ENCODE results near the gene DPF1. TPM values are rescaled to one million over a fixed set of nuclear protein-coding genes. Genes with fewer than 3 reads are reported as not detected.

Gene DPF1
- total RNA-seq, 2 experiments from 2014 or later: 0.12 to 0.20 TPM

DNA sequence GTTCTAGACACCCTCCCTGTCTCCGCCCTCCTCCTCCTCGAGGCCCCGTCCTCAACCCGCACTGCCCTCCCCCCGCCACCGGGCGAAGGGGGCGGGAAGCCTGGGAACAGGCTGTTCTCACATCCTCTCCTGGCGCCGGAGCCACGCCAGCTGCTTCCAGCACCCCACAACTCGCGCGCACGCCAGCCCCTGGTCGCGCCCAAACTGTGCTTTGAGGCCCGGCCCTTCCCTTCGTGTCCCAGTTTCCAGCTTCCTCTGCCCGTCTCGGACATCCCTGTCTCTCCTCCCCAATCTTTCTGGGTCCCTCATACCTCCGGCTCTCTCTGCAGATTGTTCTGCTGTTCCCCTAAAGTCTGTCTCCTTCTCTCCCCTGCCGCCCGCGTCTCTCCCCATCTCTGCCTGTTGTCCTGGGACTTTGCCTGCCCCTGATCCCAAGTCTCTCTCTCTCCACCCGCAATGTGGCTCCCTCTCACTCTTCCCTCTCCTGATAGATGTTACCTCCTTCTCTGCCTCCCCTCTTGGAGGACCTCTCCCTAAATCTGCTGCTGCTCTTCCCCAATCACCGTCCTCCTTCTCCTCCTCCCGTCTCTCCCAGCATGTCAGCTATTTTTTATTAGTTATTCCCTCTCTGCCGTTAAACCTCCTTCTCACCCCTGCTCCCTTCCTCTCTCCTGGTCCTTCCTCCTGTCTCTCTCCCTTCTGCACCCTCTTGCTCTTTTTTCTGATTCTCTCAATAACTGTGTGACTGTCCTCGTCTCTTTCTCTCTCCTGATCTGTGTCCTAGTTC, 14.2 kb downstream of the DPF1 start:
- CTCF ChIA-PET: interaction anchor here (1.0 kb wide), 1 partner anchor 293 kb away, joined by 3 read pairs; no protein-coding TSS in a partner anchor
- no peaks in the 10 kb centered on the region for H3K9me3 Mint-ChIP-seq
- no peak overlapping the region for H3K4me3 Mint-ChIP-seq
- H3K36me3 Mint-ChIP-seq (ENCODE audit: low read depth): peaks cover 4% of the 10 kb centered on the region
- no peak overlapping the region for H3K27ac Mint-ChIP-seq
- H3K27me3 Mint-ChIP-seq: peaks cover 50% of the 10 kb centered on the region
- POLR2A ChIA-PET: no interaction called here
- H3K4me1 Mint-ChIP-seq: peaks cover 23% of the 10 kb centered on the region
- DNase-seq: no peak

DNA sequence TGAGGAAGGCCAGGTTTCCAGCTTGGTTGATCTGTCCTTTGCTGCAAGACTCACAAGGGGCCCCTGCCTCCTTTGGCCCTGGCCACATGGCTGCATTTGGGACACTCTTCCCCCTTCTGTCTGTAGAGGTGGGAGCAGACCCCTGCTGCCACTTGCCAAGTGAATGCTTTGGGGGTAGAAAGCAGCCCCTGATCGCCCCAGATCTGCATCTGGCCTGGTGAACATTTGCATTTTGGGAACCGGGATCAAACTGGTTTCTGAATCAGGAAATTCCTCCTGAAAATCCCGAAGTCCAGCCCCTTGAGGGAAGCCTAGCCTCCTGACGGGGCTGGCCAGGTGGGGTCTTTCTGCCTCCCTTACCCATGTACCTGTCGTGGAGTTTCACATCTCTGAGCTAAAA, 14.9 kb downstream of the DPF1 start:
- no peak for DNase-seq
- peaks cover 4% of the 10 kb centered on the region for H3K36me3 Mint-ChIP-seq (ENCODE audit: low read depth)
- no peak overlapping the region for H3K27ac Mint-ChIP-seq
- POLR2A ChIA-PET: no interaction called here
- no peak overlapping the region for H3K4me3 Mint-ChIP-seq
- H3K27me3 Mint-ChIP-seq: peaks cover 45% of the 10 kb centered on the region
- H3K4me1 Mint-ChIP-seq: peaks cover 18% of the 10 kb centered on the region
- CTCF ChIA-PET: interaction anchor here (1.0 kb wide), 1 partner anchor 292 kb away, joined by 3 read pairs; no protein-coding TSS in a partner anchor
- no peaks in the 10 kb centered on the region for H3K9me3 Mint-ChIP-seq

DNA sequence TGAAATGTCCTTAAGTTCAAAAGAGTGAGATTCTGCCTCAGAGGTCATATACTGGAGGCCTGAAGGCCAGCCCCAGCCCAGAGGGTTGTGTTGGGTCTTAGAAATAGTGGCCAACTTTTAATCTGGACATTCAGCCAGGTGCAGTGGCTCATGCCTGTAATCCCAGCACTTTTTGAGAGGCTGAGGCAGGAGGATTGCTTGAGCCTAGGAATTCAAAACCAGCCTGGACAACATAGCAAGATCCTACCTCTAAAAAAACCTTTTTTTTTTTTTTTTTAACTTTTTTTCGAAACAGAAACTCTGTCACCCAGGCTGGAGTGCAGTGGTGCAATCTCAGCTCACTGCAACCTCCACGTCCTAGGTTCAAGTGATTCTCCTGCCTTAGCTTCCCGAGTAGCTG, 15.5 kb downstream of the DPF1 start:
- Mint-ChIP-seq H3K4me3 (no peak overlapping the region), H3K36me3 (ENCODE audit: low read depth) (peaks cover 4% of the 10 kb centered on the region), H3K4me1 (peaks cover 13% of the 10 kb centered on the region), H3K27me3 (peaks cover 40% of the 10 kb centered on the region), H3K9me3 (no peaks in the 10 kb centered on the region), H3K27ac (no peak overlapping the region)
- ChIA-PET POLR2A (no interaction called here), CTCF (no interaction called here)
- DNase-seq: no peak

DNA sequence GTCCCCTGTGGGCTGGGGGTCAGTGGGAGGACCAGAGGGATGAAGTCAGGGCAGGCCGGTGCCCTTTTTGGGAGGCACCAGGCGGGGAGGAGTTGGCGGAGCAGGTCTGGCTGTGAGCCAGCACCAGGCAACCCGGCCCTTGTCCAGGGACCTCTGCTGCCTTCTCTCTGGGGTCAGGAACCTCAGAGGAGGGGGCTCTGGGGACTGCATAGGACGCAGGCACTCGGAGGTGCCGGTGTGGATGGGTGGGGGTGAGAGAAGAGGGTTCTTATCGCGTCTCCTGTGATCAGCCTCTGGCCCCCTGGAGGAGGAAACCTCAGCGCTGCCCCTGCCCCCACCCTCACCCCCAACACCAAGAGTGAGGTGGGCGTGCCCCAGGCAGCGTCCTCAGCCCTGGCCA, 16.5 kb downstream of the DPF1 start:
- Mint-ChIP-seq H3K4me1 (peaks cover 9% of the 10 kb centered on the region), H3K9me3 (no peaks in the 10 kb centered on the region), H3K36me3 (ENCODE audit: low read depth) (peaks cover 4% of the 10 kb centered on the region), H3K27me3 (peaks cover 34% of the 10 kb centered on the region), H3K27ac (no peak overlapping the region), H3K4me3 (no peak overlapping the region)
- POLR2A ChIA-PET: no interaction called here
- CTCF ChIA-PET: no interaction called here
- no peak for DNase-seq

DNA sequence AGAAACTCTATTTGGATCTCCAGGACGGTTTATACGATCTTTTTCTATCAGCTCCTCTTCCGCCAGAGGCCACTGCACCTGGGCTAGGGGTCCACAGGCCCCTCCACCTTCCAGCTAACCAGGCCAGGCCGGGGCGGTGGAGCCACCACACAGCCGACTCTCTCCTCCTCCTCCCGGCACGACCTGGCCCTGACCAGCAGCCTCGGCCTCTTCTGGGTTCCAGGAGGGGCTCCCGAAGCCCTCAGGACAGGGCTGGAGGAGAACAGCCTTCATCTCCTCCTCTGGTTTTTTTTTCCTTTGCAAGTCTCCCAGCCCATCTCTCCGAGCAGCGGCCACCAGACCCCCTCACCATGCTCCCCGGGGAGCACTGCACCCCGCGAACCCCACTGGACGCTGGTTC, 17.1 kb downstream of the DPF1 start:
- Mint-ChIP-seq H3K27ac (no peak overlapping the region), H3K4me1 (peaks cover 9% of the 10 kb centered on the region)
- POLR2A ChIA-PET: no interaction called here

DNA sequence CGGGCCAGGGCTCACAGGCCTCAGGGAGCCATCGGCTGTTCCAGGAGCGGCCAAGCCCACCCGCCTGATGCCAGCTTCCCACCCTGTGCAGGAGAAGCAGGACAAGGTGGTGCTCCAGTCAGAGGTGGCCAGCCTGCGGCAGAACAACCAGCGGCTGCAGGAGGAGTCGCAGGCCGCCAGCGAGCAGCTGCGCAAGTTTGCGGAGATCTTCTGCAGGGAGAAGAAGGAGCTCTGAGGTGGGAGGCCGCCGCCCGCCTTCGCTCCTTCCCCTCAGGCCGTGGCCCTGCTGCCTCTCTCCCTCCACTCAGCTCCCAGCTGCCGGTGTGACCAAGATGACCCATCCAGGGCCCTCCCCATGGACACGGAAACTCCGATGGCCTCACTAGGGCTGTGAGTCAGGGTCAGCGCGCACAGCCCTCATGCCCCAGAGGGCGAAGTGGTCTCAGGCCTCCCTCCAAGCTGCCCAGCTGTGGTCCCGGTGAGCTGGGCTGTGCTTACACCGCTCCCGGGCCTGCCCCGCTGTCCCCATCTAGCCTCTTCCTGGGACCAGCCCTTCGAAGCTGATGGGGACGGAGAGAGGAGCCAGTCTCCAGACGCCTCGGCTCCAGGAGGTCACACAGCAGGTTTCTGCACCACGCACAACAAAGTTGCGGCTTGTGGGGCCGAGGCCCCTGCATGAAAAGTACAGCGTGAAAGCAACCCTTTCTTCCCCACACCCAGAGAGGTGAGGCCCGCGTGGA, 17.8 kb downstream of the DPF1 start:
- H3K9me3 Mint-ChIP-seq: no peaks in the 10 kb centered on the region
- no peak overlapping the region for H3K27ac Mint-ChIP-seq

More for the DNA sequence above, 17.1 kb downstream of the DPF1 start:
- peaks cover 29% of the 10 kb centered on the region for H3K27me3 Mint-ChIP-seq
- H3K9me3 Mint-ChIP-seq: no peaks in the 10 kb centered on the region
- H3K36me3 Mint-ChIP-seq (ENCODE audit: low read depth): peaks cover 4% of the 10 kb centered on the region
- CTCF ChIA-PET: no interaction called here
- no peak overlapping the region for H3K4me3 Mint-ChIP-seq
- no peak for DNase-seq

DNA sequence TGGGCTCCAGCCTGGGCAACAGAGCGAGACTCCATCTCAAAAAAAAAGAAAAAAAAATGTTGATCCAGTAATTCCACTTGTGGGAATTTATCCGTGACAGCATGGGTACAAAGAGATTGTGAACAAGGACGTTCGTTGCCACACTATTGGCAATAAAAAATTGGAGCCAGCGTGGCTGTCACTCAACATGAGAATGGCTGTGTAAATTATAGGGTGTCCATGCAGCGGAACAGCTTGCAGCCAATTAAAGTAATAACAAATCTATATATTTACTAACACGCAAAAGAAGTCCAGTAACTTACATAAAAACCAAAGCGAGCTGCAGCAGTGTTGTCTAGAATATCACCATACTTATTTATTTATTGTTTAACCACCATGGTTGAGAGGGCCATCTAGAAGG, 19.3 kb downstream of the DPF1 start:
- Mint-ChIP-seq H3K27me3 (peaks cover 15% of the 10 kb centered on the region), H3K4me1 (peaks cover under 1% of the 10 kb centered on the region), H3K27ac (no peak overlapping the region), H3K4me3 (no peak overlapping the region), H3K36me3 (ENCODE audit: low read depth) (no peaks in the 10 kb centered on the region), H3K9me3 (no peaks in the 10 kb centered on the region)
- ChIA-PET CTCF (no interaction called here), POLR2A (no interaction called here)
- no peak for DNase-seq

More for the DNA sequence above, 17.8 kb downstream of the DPF1 start:
- CTCF ChIA-PET: no interaction called here
- POLR2A ChIA-PET: no interaction called here
- DNase-seq: no peak
- Mint-ChIP-seq H3K4me1 (peaks cover 9% of the 10 kb centered on the region), H3K36me3 (ENCODE audit: low read depth) (peaks cover 4% of the 10 kb centered on the region), H3K4me3 (no peak overlapping the region), H3K27me3 (peaks cover 28% of the 10 kb centered on the region)

DNA sequence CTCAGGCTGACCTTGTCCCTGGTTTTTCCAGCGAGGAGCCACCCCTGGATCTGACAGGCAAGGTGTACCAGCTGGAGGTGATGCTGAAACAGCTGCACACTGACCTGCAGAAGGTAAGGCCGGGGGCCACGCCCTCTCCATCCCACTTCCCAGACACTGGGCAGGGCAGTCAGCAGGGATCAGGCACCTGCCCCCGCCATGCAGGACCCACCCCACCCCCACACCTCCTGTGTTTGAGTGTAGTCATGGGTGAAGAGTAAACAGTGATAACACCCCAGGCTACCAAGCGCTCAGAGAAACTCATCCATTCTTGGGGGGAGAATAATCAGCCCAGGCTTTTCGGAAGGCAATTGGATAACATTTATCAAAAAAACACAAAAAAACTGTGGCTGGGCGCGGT, 19.9 kb downstream of the DPF1 start:
- H3K4me3 Mint-ChIP-seq: no peak overlapping the region
- POLR2A ChIA-PET: no interaction called here
- H3K9me3 Mint-ChIP-seq: no peaks in the 10 kb centered on the region
- no peak for DNase-seq
- H3K36me3 Mint-ChIP-seq (ENCODE audit: low read depth): no peaks in the 10 kb centered on the region
- H3K4me1 Mint-ChIP-seq: no peaks in the 10 kb centered on the region
- CTCF ChIA-PET: no interaction called here
- H3K27me3 Mint-ChIP-seq: peaks cover 8% of the 10 kb centered on the region
- H3K27ac Mint-ChIP-seq: no peak overlapping the region

DNA sequence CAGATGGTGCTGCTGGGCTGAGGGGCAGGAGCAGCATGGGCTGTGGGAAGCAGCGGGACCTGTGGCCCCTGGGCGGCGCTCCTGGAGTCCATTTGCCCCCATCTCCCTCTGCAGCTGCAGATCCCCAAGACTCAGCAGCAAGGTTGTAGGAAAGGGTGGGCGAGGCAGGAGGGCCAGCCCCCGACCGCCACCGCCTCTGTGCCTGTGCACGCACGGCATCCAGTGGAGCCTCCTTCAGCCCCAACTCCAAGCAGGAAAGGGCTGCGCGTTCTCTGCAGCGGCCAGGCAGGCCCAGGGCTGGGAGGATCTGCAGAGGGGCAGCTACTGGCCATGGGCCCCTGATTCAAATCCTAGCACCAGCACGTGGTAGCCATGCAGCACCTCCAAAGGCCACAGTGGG, 20.8 kb downstream of the DPF1 start:
- POLR2A ChIA-PET: no interaction called here
- H3K36me3 Mint-ChIP-seq (ENCODE audit: low read depth): no peaks in the 10 kb centered on the region
- no peak for DNase-seq
- no peaks in the 10 kb centered on the region for H3K4me1 Mint-ChIP-seq
- H3K9me3 Mint-ChIP-seq: no peaks in the 10 kb centered on the region
- H3K27me3 Mint-ChIP-seq: peaks cover under 1% of the 10 kb centered on the region
- no peak overlapping the region for H3K27ac Mint-ChIP-seq
- H3K4me3 Mint-ChIP-seq: no peak overlapping the region
- CTCF ChIA-PET: no interaction called here

DNA sequence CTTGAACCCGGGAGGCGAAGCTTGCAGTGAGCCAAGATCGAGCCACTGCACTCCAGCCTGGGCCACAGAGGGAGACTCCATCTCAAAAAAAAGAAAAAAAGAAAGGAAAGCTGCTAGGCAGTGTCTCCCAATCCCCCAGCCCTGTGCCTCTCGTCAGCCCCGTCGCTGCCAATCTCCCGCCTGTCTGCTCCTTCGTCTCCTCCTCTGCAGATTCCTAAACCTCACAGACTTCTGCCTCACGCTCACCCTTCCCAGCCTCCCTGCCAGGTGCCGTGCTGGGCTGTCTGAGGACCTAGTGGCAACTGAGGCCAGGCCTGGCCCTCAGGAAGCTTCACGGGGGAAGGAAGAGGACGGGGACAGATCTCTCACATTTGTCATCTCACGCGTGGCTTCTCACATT, 21.5 kb downstream of the DPF1 start:
- Mint-ChIP-seq H3K9me3 (no peaks in the 10 kb centered on the region), H3K27me3 (no peaks in the 10 kb centered on the region), H3K4me1 (no peaks in the 10 kb centered on the region), H3K27ac (no peak overlapping the region), H3K4me3 (no peak overlapping the region), H3K36me3 (ENCODE audit: low read depth) (no peaks in the 10 kb centered on the region)
- POLR2A ChIA-PET: no interaction called here
- no peak for DNase-seq
- CTCF ChIA-PET: no interaction called here

DNA sequence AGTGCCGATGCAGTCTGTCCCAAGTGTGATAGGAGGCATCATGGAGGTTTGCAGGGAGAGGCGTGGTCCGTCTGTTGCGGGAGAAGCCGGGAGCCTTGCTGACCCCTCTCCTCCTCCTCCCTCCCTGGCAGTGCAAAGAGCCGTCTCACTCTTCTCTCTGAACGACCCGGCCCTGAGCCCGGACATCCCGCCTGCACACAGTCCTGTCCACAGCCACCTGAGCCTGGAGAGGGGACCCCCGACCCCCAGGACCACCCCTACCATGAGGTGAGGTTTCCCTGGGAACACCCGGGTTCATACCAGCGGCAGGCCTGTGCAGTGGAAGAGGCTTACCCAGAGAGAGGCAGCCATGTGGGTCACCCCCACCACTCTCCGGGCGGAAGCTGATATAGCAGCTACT, 22.3 kb downstream of the DPF1 start:
- H3K4me1 Mint-ChIP-seq: no peaks in the 10 kb centered on the region
- no peak overlapping the region for H3K4me3 Mint-ChIP-seq
- H3K27me3 Mint-ChIP-seq: no peaks in the 10 kb centered on the region
- no peak overlapping the region for H3K27ac Mint-ChIP-seq
- POLR2A ChIA-PET: no interaction called here
- no peaks in the 10 kb centered on the region for H3K36me3 Mint-ChIP-seq (ENCODE audit: low read depth)
- CTCF ChIA-PET: no interaction called here
- H3K9me3 Mint-ChIP-seq: no peaks in the 10 kb centered on the region
- no peak for DNase-seq

DNA sequence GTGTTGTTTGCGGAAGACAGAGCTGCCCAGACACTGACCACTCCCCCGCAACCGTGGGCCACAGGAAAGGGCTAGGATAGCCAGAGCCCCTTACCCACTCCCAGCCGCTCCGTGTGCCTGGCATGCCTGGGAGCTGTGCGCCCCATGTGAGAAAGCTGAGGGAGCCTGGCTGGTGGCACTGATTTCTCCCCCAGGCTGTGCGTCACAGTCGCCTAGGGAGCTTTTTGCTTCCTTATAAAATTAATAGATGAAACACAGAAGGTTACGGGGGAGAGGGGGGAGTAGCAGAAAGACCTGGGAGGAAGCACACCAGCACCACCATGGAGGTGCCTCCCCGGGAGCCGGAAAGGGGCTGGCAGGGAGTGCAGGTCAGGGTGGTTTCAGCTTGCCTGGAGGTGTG, 24.7 kb downstream of the DPF1 start:
- H3K36me3 Mint-ChIP-seq (ENCODE audit: low read depth): peaks cover 3% of the 10 kb centered on the region
- no peaks in the 10 kb centered on the region for H3K4me1 Mint-ChIP-seq
- H3K27me3 Mint-ChIP-seq: no peaks in the 10 kb centered on the region
- ChIA-PET POLR2A (no interaction called here), CTCF (no interaction called here)
- H3K4me3 Mint-ChIP-seq: no peak overlapping the region
- no peak for DNase-seq
- peaks cover 4% of the 10 kb centered on the region for H3K9me3 Mint-ChIP-seq
- H3K27ac Mint-ChIP-seq: peak overlapping the region; percentile 13

DNA sequence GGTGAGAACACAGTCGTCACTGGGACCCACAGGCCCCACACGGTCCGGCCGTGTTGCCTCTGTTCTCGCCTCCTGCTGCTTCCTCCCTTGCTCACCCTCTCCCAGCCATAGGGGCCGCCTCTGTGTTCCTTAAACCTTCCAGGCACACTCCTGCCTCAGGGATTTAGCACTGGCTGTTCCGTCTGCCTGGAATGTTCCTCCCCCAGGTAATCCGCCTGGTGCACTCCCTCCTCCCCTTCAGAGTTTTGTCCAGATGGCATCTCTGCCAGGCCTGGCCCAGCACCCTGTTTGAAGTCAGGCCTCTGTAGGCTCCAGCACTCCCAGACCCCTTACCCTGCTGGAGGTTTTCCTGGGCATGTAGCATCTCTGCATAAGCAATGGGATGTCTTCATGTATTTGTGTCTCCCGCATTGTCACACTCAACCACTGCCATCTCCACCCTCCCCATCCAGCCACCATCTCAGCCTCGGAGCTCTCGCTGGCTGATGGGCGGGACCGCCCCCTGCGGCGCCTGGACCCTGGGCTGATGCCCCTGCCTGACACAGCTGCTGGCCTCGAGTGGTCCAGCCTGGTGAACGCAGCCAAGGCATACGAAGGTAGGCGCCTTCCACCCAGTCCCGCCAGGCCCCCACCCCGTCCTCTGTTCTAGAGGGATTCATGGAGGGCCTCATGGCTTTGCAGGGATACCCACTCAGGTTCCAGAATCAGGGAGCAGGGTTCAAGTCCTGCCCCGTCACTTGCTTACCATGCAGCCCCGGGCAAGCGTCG, 25.9 kb downstream of the DPF1 start:
- Mint-ChIP-seq H3K9me3 (peaks cover 4% of the 10 kb centered on the region), H3K27ac (no peak overlapping the region), H3K4me1 (no peaks in the 10 kb centered on the region), H3K4me3 (no peak overlapping the region), H3K27me3 (no peaks in the 10 kb centered on the region), H3K36me3 (ENCODE audit: low read depth) (peaks cover 3% of the 10 kb centered on the region)
- ChIA-PET POLR2A (no interaction called here), CTCF (no interaction called here)
- DNase-seq: no peak

Data from activated CD4-positive, alpha-beta T cell treated with anti-CD3 and anti-CD28 coated beads, Interleukin-2, amount 10 ng/mL, durations not matched to agents 7 days and 5 days (primary cell).